Neural progenitor cell (in vitro differentiated cells): ENCODE data around the gene KRT5. TPM values are rescaled to one million over a fixed set of nuclear protein-coding genes. Genes with fewer than 3 reads are reported as not detected.

Experiments
- DNase-seq: peaks from one replicate; pipeline ENCODE4 v3.0.0-alpha.2; 2016; ENCODE audit warnings: low spot score
- H2AFZ ChIP-seq: fragments of 200-600 bp; sonication (generic); replicated peaks from 2 replicates; pipeline ENCODE4 v1.6.1; 2016; ENCODE audit warnings: antibody characterized with exemption
- H3F3A ChIP-seq: fragments of 200-600 bp; sonication (generic); 2 replicates; pipeline ENCODE4 v1.6.1; 2016; ENCODE audit warnings: antibody characterized with exemption, low read depth
- H3K27ac ChIP-seq: fragments of 200-600 bp; sonication (generic); 2 replicates; pipeline ENCODE4 v1.5.1; 2016; ENCODE audit warnings: mild to moderate bottlenecking
- H3K27me3 ChIP-seq: fragments of 200-600 bp; sonication (generic); 2 replicates; pipeline ENCODE4 v1.6.1; 2016; ENCODE audit warnings: mild to moderate bottlenecking, moderate library complexity
- H3K36me3 ChIP-seq: fragments of 200-600 bp; sonication (generic); 2 replicates; pipeline ENCODE4 v1.5.1; 2016
- H3K4me1 ChIP-seq: fragments of 200-600 bp; sonication (generic); 2 replicates; pipeline ENCODE4 v1.6.1; 2016; ENCODE audit warnings: mixed run types
- H3K4me2 ChIP-seq: fragments of 200-600 bp; sonication (generic); 2 replicates; pipeline ENCODE4 v1.6.1; 2016
- H3K4me3 ChIP-seq: fragments of 200-600 bp; sonication (generic); 2 replicates; pipeline ENCODE4 v1.5.1; 2016
- H3K79me2 ChIP-seq: fragments of 200-600 bp; sonication (generic); 2 replicates; pipeline ENCODE4 v1.6.1; 2016; ENCODE audit warnings: low read depth
- H3K9ac ChIP-seq: fragments of 200-600 bp; sonication (generic); 2 replicates; pipeline ENCODE4 v1.6.1; 2016
- H3K9me3 ChIP-seq: fragments of 200-600 bp; sonication (generic); 2 replicates; pipeline ENCODE4 v1.5.1; 2016; ENCODE audit warnings: low read depth
- H4K20me1 ChIP-seq: fragments of 200-600 bp; sonication (generic); 2 replicates; pipeline ENCODE4 v1.6.1; 2016; ENCODE audit warnings: low read depth
- H3K27ac Mint-ChIP-seq: 3 replicates; pipeline ENCODE4 v1.8.0; 2021; ENCODE audit warnings: mixed read lengths
- H3K27me3 Mint-ChIP-seq: 2 replicates; pipeline ENCODE4 v1.8.0; 2022; ENCODE audit warnings: low read depth, mild to moderate bottlenecking, inconsistent platforms, moderate library complexity, mixed read lengths; ENCODE audit not compliant: insufficient read depth
- H3K36me3 Mint-ChIP-seq: 3 replicates; pipeline ENCODE4 v1.8.0; 2021; ENCODE audit warnings: mixed read lengths
- H3K4me1 Mint-ChIP-seq: 3 replicates; pipeline ENCODE4 v1.8.0; 2021; ENCODE audit warnings: mixed read lengths
- H3K4me3 Mint-ChIP-seq: 3 replicates; pipeline ENCODE4 v1.8.0; 2021; ENCODE audit warnings: mild to moderate bottlenecking, moderate library complexity, mixed read lengths
- H3K9me3 Mint-ChIP-seq: 3 replicates; pipeline ENCODE4 v1.8.0; 2020; ENCODE audit warnings: mixed read lengths
- EZH2 ChIP-seq: fragments of 200-600 bp; sonication (generic); IDR thresholded peaks from 2 replicates; pipeline ENCODE4 v1.6.1; 2017; ENCODE audit warnings: antibody characterized with exemption, mild to moderate bottlenecking, moderate library complexity
- EZH2phosphoT487 ChIP-seq: fragments of 200-600 bp; sonication (generic); IDR thresholded peaks from 2 replicates; pipeline ENCODE4 v1.6.1; 2017; ENCODE audit warnings: antibody characterized with exemption
- total RNA-seq: library from RNA; depleted of rRNA; stranded (reverse); fragments of >200 nt; gene quantifications from 2 replicates; pipeline ENCODE4 v1.2.3, GENCODE V29; 2015; ENCODE audit warnings: low replicate concordance
- TF ChIP-seq, protein P1 (sequence below): fragments of 200-600 bp; sonication (generic); IDR thresholded peaks from 2 replicates; pipeline ENCODE4 v1.5.1; 2017; ENCODE audit warnings: antibody characterized with exemption, mild to moderate bottlenecking

KRT5 gene
- total RNA-seq, 1 donor from 2014 or later = not detected

DNA sequence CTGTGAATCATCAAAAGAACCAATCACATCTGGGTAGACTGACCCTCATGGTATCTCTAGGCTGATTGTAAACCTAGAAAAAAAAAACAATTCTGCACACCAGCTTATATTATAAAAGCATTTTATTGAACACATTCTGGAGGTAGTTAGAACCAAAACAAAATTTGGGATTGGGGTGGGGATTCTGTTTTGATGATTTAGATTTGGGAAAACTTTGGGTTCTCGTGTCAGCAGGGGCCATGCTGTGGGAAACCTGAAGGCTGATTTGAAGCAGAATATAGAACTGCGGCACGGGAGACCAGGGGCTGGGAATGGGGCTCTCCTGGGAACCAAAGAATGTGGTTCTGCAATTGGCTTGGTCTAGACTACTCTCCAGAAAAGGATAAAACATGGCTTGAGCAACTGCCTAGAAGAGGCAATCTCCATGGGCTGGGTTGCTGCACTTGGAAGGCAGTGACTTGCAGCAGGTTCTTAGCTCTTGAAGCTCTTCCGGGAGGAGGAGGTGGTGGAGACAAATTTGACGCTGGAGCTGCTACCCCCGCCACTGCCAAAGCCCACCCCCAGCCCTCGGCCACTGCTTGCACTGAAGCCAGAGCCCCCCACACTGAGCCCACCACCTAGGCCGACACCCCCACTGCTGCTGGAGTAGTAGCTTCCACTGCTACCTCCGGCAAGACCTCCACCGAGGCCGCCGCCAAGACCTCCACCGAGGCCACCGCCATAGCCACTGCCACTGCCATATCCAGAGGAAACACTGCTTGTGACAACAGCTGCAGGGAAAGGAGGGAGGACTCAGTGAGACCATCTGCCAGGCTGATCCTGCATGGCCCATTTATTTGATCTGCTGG is 5.5 kb downstream of the KRT5 start:
- Mint-ChIP-seq H3K9me3 (peaks cover 10% of the 10 kb centered on the region), H3K4me3 (no peak overlapping the region), H3K27ac (no peak overlapping the region), H3K27me3 (peaks cover 5% of the 10 kb centered on the region), H3K4me1 (no peaks in the 10 kb centered on the region), H3K36me3 (no peaks in the 10 kb centered on the region)
- no peak for DNase-seq
- H3K4me3 ChIP-seq = no peak overlapping the region
- H3K9ac ChIP-seq = no peak overlapping the region
- H3K9me3 ChIP-seq = no peaks in the 10 kb centered on the region
- H2AFZ ChIP-seq = no peak overlapping the region
- H3K27me3 ChIP-seq = no peaks in the 10 kb centered on the region
- no peaks in the 10 kb centered on the region for H3K79me2 ChIP-seq
- H3K4me2 ChIP-seq = no peak overlapping the region
- H3K36me3 ChIP-seq = no peaks in the 10 kb centered on the region
- H3F3A ChIP-seq = no peaks in the 10 kb centered on the region
- no peaks in the 10 kb centered on the region for H4K20me1 ChIP-seq
- TF ChIP-seq, protein P1, sequence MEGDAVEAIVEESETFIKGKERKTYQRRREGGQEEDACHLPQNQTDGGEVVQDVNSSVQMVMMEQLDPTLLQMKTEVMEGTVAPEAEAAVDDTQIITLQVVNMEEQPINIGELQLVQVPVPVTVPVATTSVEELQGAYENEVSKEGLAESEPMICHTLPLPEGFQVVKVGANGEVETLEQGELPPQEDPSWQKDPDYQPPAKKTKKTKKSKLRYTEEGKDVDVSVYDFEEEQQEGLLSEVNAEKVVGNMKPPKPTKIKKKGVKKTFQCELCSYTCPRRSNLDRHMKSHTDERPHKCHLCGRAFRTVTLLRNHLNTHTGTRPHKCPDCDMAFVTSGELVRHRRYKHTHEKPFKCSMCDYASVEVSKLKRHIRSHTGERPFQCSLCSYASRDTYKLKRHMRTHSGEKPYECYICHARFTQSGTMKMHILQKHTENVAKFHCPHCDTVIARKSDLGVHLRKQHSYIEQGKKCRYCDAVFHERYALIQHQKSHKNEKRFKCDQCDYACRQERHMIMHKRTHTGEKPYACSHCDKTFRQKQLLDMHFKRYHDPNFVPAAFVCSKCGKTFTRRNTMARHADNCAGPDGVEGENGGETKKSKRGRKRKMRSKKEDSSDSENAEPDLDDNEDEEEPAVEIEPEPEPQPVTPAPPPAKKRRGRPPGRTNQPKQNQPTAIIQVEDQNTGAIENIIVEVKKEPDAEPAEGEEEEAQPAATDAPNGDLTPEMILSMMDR = no peak
- no peak for TF ChIP-seq EZH2phosphoT487
- no peak for TF ChIP-seq EZH2
- H3K4me1 ChIP-seq = no peaks in the 10 kb centered on the region
- H3K27ac ChIP-seq = no peak overlapping the region

DNA sequence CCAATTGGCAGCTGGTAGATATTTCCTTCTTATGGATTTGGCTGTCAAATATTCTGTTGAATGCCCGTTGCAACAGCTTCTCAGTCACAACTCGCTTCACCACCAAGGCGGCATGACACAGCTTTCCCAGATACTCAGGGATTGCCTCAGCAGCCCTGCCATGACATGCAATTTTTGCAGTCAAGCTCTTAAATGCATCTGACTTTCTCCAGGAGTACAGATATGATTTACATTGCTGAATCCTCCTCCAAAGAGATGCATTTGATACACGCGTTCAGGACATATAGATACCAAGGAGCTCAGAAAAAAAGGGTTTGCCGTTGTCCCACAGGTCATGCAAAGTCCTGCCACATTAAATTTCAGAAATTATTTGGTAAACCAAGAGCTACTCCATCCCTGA is 6.5 kb downstream of the KRT5 start:
- Histone ChIP-seq H3K4me2 (no peak overlapping the region), H3F3A (no peaks in the 10 kb centered on the region), H4K20me1 (no peaks in the 10 kb centered on the region), H3K4me1 (no peaks in the 10 kb centered on the region), H3K4me3 (no peak overlapping the region), H3K27ac (no peak overlapping the region), H3K9me3 (no peaks in the 10 kb centered on the region), H3K9ac (no peak overlapping the region), H3K79me2 (no peaks in the 10 kb centered on the region), H3K27me3 (no peaks in the 10 kb centered on the region), H3K36me3 (no peaks in the 10 kb centered on the region), H2AFZ (no peak overlapping the region)
- H3K4me3 Mint-ChIP-seq = no peak overlapping the region
- no peak for DNase-seq
- no peaks in the 10 kb centered on the region for H3K36me3 Mint-ChIP-seq
- no peaks in the 10 kb centered on the region for H3K4me1 Mint-ChIP-seq
- no peak overlapping the region for H3K27ac Mint-ChIP-seq
- H3K27me3 Mint-ChIP-seq = peaks cover 5% of the 10 kb centered on the region
- H3K9me3 Mint-ChIP-seq = peaks cover 10% of the 10 kb centered on the region
- TF ChIP-seq, protein P1 = no peak
- TF ChIP-seq EZH2 (no peak), EZH2phosphoT487 (no peak)

DNA sequence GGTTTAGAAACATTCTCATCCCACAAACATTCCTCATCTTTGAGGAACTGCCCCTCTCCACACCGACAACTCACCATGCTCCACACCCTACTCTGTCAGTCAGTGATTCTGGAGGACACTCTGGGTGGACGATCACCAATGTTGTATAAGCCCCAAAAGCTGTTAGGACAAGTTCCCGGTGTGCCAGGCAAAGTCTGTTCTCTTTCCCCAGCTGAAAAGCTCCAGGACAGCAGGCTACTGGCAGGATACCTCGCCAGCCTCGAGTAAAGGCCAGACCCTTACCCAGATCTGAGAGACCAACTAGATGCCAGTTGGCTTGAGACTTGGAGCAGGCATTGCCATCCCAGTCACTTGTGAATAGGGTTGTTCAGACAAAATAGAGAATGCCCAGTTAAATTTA is 12.0 kb downstream of the KRT5 start:
- Mint-ChIP-seq H3K4me1 (no peaks in the 10 kb centered on the region), H3K9me3 (peaks cover 10% of the 10 kb centered on the region), H3K36me3 (no peaks in the 10 kb centered on the region), H3K4me3 (no peak overlapping the region), H3K27me3 (no peaks in the 10 kb centered on the region), H3K27ac (no peak overlapping the region)
- Histone ChIP-seq H3K36me3 (no peaks in the 10 kb centered on the region), H3K27ac (no peak overlapping the region), H3K4me3 (no peak overlapping the region), H3K79me2 (no peaks in the 10 kb centered on the region), H4K20me1 (no peaks in the 10 kb centered on the region), H3F3A (no peaks in the 10 kb centered on the region), H3K9ac (no peak overlapping the region), H3K4me1 (no peaks in the 10 kb centered on the region), H3K4me2 (no peak overlapping the region), H2AFZ (no peak overlapping the region), H3K27me3 (no peaks in the 10 kb centered on the region), H3K9me3 (no peaks in the 10 kb centered on the region)
- no peak for DNase-seq
- TF ChIP-seq EZH2 (no peak), EZH2phosphoT487 (no peak)
- TF ChIP-seq, protein P1 = no peak
